ENCODE results near the gene FTSJ3.

DNA sequence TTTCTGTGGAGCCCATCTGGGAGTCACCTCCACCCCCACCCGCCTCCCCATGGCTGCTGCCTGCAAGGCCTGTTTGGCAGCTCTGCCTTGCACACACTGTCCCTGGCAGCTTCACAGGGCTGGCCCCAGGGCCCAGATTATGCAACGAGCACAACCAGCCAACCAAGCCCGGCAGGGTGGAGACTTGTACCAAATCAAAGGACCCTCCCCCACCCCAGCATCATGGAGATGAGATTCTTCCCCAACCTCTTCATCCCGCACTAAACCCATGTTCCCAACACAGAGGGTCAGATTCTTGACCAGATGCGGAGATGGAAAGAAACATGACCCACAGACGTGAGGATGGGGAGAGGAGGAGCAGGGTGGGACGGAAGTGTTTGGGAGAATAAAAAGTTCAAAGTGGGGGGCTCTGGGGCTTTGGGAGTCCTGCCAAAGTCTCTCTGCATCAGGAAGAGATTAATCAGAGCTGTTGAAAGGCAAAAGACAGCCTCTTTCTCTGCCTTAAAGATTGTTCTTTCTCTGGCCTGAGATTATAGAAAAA, 11.2 kb upstream of the FTSJ3 start:
- TF ChIP-seq, protein P1, sequence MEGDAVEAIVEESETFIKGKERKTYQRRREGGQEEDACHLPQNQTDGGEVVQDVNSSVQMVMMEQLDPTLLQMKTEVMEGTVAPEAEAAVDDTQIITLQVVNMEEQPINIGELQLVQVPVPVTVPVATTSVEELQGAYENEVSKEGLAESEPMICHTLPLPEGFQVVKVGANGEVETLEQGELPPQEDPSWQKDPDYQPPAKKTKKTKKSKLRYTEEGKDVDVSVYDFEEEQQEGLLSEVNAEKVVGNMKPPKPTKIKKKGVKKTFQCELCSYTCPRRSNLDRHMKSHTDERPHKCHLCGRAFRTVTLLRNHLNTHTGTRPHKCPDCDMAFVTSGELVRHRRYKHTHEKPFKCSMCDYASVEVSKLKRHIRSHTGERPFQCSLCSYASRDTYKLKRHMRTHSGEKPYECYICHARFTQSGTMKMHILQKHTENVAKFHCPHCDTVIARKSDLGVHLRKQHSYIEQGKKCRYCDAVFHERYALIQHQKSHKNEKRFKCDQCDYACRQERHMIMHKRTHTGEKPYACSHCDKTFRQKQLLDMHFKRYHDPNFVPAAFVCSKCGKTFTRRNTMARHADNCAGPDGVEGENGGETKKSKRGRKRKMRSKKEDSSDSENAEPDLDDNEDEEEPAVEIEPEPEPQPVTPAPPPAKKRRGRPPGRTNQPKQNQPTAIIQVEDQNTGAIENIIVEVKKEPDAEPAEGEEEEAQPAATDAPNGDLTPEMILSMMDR (IDR thresholded peaks at IDR 0.05; ENCODE audit: insufficient read depth, low read length, poor library complexity, severe bottlenecking), result no peak
- no peak for TF ChIP-seq EZH2phosphoT487 (conservative IDR thresholded peaks at IDR 0.05; ENCODE audit: low read length)
